Esophagus squamous epithelium (tissue), 5 donors: ENCODE results near the gene ITGB8. TPM values are rescaled to one million over a fixed set of nuclear protein-coding genes. Genes with fewer than 3 reads are reported as not detected.

Experiments used
- DNase-seq: peaks from one replicate; lab custom pipeline; 2025; lab: John Stamatoyannopoulos, UW
- H3K27ac ChIP-seq, 4 donors: fragments of 200-600 bp; sonication (generic); one replicate each; pipeline ENCODE4 v1.5.1; 2016 to 2019; ENCODE audit warnings: mild to moderate bottlenecking in 1 of 4
- H3K27me3 ChIP-seq, 4 donors: fragments of 200-600 bp; sonication (generic); 1 replicate in 3 of 4; 2 replicates in 1 of 4; pipeline versions ENCODE4 v1.5.1 to v1.6.0; 2017 to 2021; ENCODE audit warnings: antibody characterized with exemption in 1 of 4
- H3K36me3 ChIP-seq, 3 donors: fragments of 200-600 bp; sonication (generic); one replicate each; pipeline ENCODE4 v1.5.1; 2016 to 2019
- H3K4me1 ChIP-seq, 3 donors: fragments of 200-600 bp; sonication (generic); one replicate each; pipeline ENCODE4 v1.5.1; 2017 to 2019
- H3K4me3 ChIP-seq, 4 donors: fragments of 200-600 bp; sonication (generic); 1 replicate in 3 of 4; 2 replicates in 1 of 4; pipeline ENCODE4 v1.5.1; 2016 to 2019; ENCODE audit warnings: mild to moderate bottlenecking in 2 of 4, moderate library complexity in 1 of 4
- H3K9me3 ChIP-seq, 3 donors: fragments of 200-600 bp; sonication (generic); one replicate each; pipeline ENCODE4 v1.5.1; 2016 to 2019
- POLR2A ChIP-seq, 4 donors: fragments of 450-650 bp; IDR thresholded peaks; one replicate each; pipeline ENCODE4 v1.6.1; 2017; ENCODE audit warnings: antibody characterized with exemption in 4 of 4, mild to moderate bottlenecking in 4 of 4, moderate library complexity in 3 of 4
- WGBS, 2 donors: methylation state at CpG; one replicate each; pipeline ENCODE4 v1.1.5; 2018; 5-methylcytosine and 5-hydroxymethylcytosine counted together
- intact Hi-C: fragments of 100-400 bp; cut with DNase I; formaldehyde crosslinking; loops from one replicate; pipeline ENCODE4 v1.15.0; 2022
- total RNA-seq, 4 donors: library from RNA; depleted of rRNA; stranded (reverse); fragments of >200 nt; gene quantifications; one replicate each; pipeline ENCODE4 v1.1.0, GENCODE V29; 2016
- TF ChIP-seq, protein P1 (sequence below), 6 experiments: fragments of 450-650 bp in 4 of 6; fragments of 200-600 bp in 2 of 6; sonication (generic) in 2 of 6; IDR thresholded peaks; one replicate each; pipeline ENCODE4 v1.5.1; 2016 to 2019; ENCODE audit warnings: antibody characterized with exemption in 6 of 6, mild to moderate bottlenecking in 4 of 6, moderate library complexity in 4 of 6
- donor health status: DM: yes; HTN: yes; CAD: no.

Gene ITGB8
- total RNA-seq, 4 donors from 2014 or later = 23.5 to 30.6 (median 27.4) TPM

DNA sequence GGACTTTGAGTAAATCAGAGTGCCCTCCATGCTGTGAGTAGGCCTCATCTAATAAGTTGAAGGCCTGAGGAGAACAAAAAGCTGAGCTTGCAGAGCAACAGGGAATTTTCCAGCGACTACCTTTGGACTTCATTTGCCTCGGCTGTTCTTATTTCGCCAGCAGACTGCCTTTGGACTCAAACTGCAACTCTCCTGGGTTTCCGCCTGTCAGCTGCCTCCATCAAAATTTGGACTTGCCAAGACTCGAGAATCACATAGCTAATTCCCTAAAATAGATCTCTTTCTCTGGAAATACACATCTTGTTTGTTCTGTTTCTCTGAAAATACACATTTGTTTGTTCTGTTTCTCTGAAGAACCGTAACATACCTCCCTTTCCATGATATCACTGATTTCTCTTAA is 93.8 kb downstream of the ITGB8 start:
- Histone ChIP-seq H3K27me3 (no peaks in the 10 kb centered on the region), H3K36me3 (no peaks in the 10 kb centered on the region), H3K27ac (no peak overlapping the region), H3K9me3 (no peaks in the 10 kb centered on the region), H3K4me1 (no peaks in the 10 kb centered on the region), H3K4me3 (no peak overlapping the region)
- DNase-seq = no peak
- TF ChIP-seq POLR2A (IDR thresholded peaks at IDR 0.05) = no peak
- TF ChIP-seq, protein P1, sequence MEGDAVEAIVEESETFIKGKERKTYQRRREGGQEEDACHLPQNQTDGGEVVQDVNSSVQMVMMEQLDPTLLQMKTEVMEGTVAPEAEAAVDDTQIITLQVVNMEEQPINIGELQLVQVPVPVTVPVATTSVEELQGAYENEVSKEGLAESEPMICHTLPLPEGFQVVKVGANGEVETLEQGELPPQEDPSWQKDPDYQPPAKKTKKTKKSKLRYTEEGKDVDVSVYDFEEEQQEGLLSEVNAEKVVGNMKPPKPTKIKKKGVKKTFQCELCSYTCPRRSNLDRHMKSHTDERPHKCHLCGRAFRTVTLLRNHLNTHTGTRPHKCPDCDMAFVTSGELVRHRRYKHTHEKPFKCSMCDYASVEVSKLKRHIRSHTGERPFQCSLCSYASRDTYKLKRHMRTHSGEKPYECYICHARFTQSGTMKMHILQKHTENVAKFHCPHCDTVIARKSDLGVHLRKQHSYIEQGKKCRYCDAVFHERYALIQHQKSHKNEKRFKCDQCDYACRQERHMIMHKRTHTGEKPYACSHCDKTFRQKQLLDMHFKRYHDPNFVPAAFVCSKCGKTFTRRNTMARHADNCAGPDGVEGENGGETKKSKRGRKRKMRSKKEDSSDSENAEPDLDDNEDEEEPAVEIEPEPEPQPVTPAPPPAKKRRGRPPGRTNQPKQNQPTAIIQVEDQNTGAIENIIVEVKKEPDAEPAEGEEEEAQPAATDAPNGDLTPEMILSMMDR (IDR thresholded peaks at IDR 0.05) = no peak
- intact Hi-C loops = no loop called here
- WGBS, 2 donors = 84 to 92% methylated on average over 6 of the region's 6 CpGs

DNA sequence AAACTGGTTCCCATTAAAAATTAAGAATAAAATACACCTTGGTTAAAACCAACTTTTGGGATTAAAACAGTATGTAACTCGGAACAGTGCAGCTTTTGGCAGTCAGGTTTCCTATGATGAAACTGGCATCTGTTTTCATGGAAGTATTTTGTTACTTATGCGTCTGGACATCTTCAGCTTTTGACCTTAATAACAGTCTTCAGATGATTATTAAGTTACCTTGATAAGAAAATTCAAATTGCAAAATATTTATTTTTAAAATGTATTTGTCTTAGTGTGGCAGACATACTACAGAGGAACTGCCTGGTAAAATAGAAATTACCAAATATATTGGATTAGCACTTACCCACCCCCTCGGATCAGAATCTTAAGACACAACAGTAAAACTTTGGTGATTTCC is 100.0 kb downstream of the ITGB8 start:
- Histone ChIP-seq H3K9me3 (no peaks in the 10 kb centered on the region), H3K36me3 (no peaks in the 10 kb centered on the region), H3K27ac (no peak overlapping the region), H3K4me3 (no peak overlapping the region), H3K27me3 (no peaks in the 10 kb centered on the region), H3K4me1 (no peaks in the 10 kb centered on the region)
- DNase-seq = no peak
- intact Hi-C loops = no loop called here
- TF ChIP-seq, protein P1 (IDR thresholded peaks at IDR 0.05) = no peak
- no peak for TF ChIP-seq POLR2A (IDR thresholded peaks at IDR 0.05)
- WGBS, 2 donors = 80 to 92% methylated on average over 3 of the region's 3 CpGs

DNA sequence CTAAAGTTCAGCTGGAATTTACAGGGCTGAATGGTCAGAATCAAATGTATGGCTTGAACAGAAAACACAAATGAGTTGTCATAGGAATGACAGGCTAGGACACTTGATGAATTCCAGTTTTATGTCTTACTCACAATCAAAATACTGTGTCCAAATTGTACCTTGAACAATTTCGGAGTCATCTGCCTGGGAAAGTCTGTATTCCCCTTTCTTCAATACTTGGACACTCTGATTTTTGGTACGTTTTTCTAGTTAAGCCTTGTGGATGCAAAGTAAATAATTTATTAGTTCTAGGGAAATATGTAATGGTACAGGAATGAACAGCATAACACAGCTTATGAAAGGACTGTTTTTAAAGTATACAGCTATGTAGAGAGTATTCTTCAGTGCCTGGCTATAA is 100.4 kb downstream of the ITGB8 start:
- WGBS, 2 donors = 52 to 60% methylated on average over 2 of the region's 2 CpGs
- no peak overlapping the region for H3K4me3 ChIP-seq
- intact Hi-C loops = no loop called here
- no peaks in the 10 kb centered on the region for H3K36me3 ChIP-seq
- no peak for DNase-seq
- no peaks in the 10 kb centered on the region for H3K4me1 ChIP-seq
- TF ChIP-seq POLR2A (IDR thresholded peaks at IDR 0.05) = no peak
- TF ChIP-seq, protein P1 (IDR thresholded peaks at IDR 0.05) = no peak
- H3K9me3 ChIP-seq = no peaks in the 10 kb centered on the region
- H3K27ac ChIP-seq = no peak overlapping the region
- H3K27me3 ChIP-seq = no peaks in the 10 kb centered on the region

DNA sequence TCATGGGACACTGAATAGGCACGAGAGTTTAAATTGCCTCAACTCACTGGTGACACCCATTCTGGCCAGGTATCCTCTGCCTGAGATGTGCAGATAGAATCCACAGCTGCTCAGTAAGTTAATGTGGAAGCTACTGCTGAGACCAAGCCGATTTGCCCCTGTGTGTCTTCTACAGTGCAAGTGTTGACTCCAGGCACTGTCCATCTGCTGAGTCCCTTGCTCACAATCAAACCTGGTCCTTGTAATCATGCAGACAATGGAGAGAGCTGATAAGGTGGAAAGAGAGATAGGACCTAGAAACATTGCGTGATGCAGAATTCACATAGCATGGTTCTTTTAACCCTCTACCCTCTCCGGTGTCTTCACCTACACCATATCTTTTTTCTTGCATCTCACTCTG is 101.4 kb downstream of the ITGB8 start:
- H3K36me3 ChIP-seq = no peaks in the 10 kb centered on the region
- no peak overlapping the region for H3K27ac ChIP-seq
- no peak overlapping the region for H3K4me3 ChIP-seq
- H3K27me3 ChIP-seq = no peaks in the 10 kb centered on the region
- H3K9me3 ChIP-seq = no peaks in the 10 kb centered on the region
- WGBS, 2 donors = 83 to 88% methylated on average over 4 of the region's 4 CpGs
- intact Hi-C loops = no loop called here
- no peaks in the 10 kb centered on the region for H3K4me1 ChIP-seq
- TF ChIP-seq, protein P1 (IDR thresholded peaks at IDR 0.05) = no peak
- TF ChIP-seq POLR2A (IDR thresholded peaks at IDR 0.05) = no peak
- no peak for DNase-seq

DNA sequence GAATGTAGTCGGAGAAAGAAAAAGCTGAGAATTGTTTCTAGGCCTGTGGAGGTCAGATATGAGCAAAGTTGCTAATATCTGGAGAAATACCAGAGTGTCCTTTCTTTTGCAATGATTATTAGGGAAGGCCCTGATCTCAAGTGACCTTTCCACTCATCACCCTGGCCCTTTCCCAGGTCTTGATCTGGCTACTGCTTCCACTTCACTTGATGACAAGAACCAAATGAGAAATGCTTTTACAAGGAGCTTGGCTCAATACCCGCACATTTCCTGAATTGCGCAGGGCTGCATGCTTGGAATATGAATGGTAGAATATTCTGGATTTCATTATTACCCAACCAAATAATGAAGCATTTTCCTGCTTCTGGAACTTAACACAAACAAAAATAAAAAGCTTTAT is 104.6 kb downstream of the ITGB8 start:
- Histone ChIP-seq H3K27me3 (no peaks in the 10 kb centered on the region), H3K4me1 (peaks cover 0 to 9% (median 0%) of the 10 kb centered on the region in 3 donors), H3K4me3 (no peak overlapping the region), H3K9me3 (no peaks in the 10 kb centered on the region), H3K36me3 (no peaks in the 10 kb centered on the region), H3K27ac (no peak overlapping the region)
- intact Hi-C loops = no loop called here
- 81 to 84% methylated on average over 3 of the region's 3 CpGs for WGBS, 2 donors
- TF ChIP-seq POLR2A (IDR thresholded peaks at IDR 0.05) = no peak
- TF ChIP-seq, protein P1 (IDR thresholded peaks at IDR 0.05) = no peak
- no peak for DNase-seq
